Adipocyte (in vitro differentiated cells): ENCODE measurements around the gene TUBG1.

Experiments
- DNase-seq: peaks from one replicate; pipeline ENCODE4 v3.0.0-alpha.2; 2015; ENCODE audit warnings: low read depth
- H3K27me3 ChIP-seq: replicated peaks from 2 replicates; pipeline ENCODE4 v1.7.0; 2013; ENCODE audit warnings: mild to moderate bottlenecking, low read length, moderate library complexity; ENCODE audit not compliant: control insufficient read depth, insufficient read depth
- H3K36me3 ChIP-seq: 2 replicates; pipeline ENCODE4 v1.7.0; 2013; ENCODE audit warnings: low read length, mild to moderate bottlenecking, moderate library complexity; ENCODE audit not compliant: control insufficient read depth, insufficient read depth, severe bottlenecking
- H3K4me1 ChIP-seq: 2 replicates; pipeline ENCODE4 v1.7.0; 2013; ENCODE audit warnings: mild to moderate bottlenecking, low read length, moderate library complexity; ENCODE audit not compliant: control insufficient read depth, insufficient read depth
- H3K4me3 ChIP-seq: 2 replicates; pipeline ENCODE4 v1.7.0; 2013; ENCODE audit warnings: mild to moderate bottlenecking, low read length, moderate library complexity
- H3K9ac ChIP-seq: 2 replicates; pipeline ENCODE4 v1.7.0; 2013; ENCODE audit warnings: mild to moderate bottlenecking, low read length, moderate library complexity
- H3K9me3 ChIP-seq: 2 replicates; pipeline ENCODE4 v1.7.0; 2013; ENCODE audit warnings: mild to moderate bottlenecking, low read length, moderate library complexity; ENCODE audit not compliant: control insufficient read depth

The TUBG1 gene

GRCh38 chr17:42632949-42633444 lies 23.5 kb downstream of the TUBG1 start:
- Histone ChIP-seq H3K36me3 (no peaks in the 10 kb centered on the region), H3K27me3 (peaks cover 3% of the 10 kb centered on the region), H3K9me3 (no peaks in the 10 kb centered on the region), H3K4me1 (no peaks in the 10 kb centered on the region), H3K4me3 (no peak overlapping the region), H3K9ac (no peak overlapping the region)
- DNase-seq, result no peak

DNA sequence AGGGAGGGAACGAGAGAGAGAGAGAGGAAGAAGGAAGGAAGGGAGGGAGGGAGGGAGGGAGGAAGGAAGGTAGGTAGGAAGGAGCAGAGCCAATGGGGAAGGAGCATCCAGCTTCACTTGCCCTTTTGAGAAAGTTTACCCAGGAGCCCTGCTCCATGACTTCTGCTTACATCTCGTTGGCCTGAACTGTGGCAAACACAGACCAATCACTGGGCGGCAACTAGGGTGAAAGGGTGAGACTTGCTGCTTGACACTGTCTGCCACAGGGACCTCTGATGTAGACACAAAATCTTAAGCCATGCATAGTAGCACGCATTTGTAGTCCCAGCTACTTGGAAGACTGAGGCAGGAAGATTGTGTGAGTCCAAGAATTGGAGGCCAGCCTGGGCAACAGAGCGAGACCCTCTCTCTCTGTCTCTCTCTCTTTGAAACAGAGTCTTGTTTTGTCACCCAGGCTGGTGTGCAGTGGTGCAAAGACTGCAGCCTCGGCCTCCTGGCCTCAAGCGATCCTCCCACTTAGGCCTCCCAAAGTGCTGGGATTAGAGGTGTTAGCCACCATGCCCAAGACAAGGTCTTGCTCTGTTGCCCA lies 30.1 kb downstream of the TUBG1 start:
- Histone ChIP-seq H3K4me3 (no peak overlapping the region), H3K4me1 (no peaks in the 10 kb centered on the region), H3K9me3 (no peaks in the 10 kb centered on the region), H3K27me3 (peaks cover 8% of the 10 kb centered on the region), H3K9ac (no peak overlapping the region), H3K36me3 (no peaks in the 10 kb centered on the region)
- no peak for DNase-seq

- no peak overlapping the region for H3K9ac ChIP-seq
- H3K27me3 ChIP-seq, result peaks cover 8% of the 10 kb centered on the region
- no peaks in the 10 kb centered on the region for H3K36me3 ChIP-seq
- H3K4me1 ChIP-seq, result no peaks in the 10 kb centered on the region
- no peaks in the 10 kb centered on the region for H3K9me3 ChIP-seq
- DNase-seq, result no peak
- H3K4me3 ChIP-seq, result no peak overlapping the region
Observed at GRCh38 chr17:42640121-42640520, 30.6 kb downstream of the TUBG1 start.

- H3K9ac ChIP-seq, result no peak overlapping the region
- no peaks in the 10 kb centered on the region for H3K36me3 ChIP-seq
- H3K4me3 ChIP-seq, result no peak overlapping the region
- H3K4me1 ChIP-seq, result no peaks in the 10 kb centered on the region
- no peak for DNase-seq
- H3K27me3 ChIP-seq, result peaks cover 5% of the 10 kb centered on the region
- no peaks in the 10 kb centered on the region for H3K9me3 ChIP-seq
Observed at GRCh38 chr17:42642336-42642735, 32.9 kb downstream of the TUBG1 start.

DNA sequence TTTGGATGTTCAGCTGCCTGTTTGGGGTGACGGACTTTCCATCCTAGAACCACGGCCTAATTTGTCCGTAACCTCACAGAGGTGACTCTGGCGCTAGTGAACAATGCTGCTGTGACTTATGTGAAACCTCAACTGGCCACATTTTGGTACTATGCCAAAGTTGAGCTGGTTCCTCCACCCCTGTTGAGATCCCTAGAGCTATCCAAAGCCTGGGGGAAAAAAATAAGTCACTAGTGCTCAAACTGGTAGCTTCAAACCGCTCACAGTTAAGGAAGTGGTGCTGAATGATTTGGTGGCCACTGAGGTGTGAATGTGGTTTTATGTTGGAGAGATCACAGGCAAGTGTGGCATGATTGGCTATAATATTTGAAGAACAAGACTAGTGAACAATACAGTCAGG lies 38.3 kb downstream of the TUBG1 start:
- H3K9ac ChIP-seq, result no peak overlapping the region
- H3K9me3 ChIP-seq, result no peaks in the 10 kb centered on the region
- H3K4me1 ChIP-seq, result no peaks in the 10 kb centered on the region
- peaks cover under 1% of the 10 kb centered on the region for H3K27me3 ChIP-seq
- no peak overlapping the region for H3K4me3 ChIP-seq
- no peaks in the 10 kb centered on the region for H3K36me3 ChIP-seq
- no peak for DNase-seq

GRCh38 chr17:42651392-42651791 lies 41.9 kb downstream of the TUBG1 start:
- no peaks in the 10 kb centered on the region for H3K27me3 ChIP-seq
- peaks cover 12% of the 10 kb centered on the region for H3K4me1 ChIP-seq
- no peak overlapping the region for H3K4me3 ChIP-seq
- no peaks in the 10 kb centered on the region for H3K36me3 ChIP-seq
- no peak for DNase-seq
- no peak overlapping the region for H3K9ac ChIP-seq
- no peaks in the 10 kb centered on the region for H3K9me3 ChIP-seq

DNA sequence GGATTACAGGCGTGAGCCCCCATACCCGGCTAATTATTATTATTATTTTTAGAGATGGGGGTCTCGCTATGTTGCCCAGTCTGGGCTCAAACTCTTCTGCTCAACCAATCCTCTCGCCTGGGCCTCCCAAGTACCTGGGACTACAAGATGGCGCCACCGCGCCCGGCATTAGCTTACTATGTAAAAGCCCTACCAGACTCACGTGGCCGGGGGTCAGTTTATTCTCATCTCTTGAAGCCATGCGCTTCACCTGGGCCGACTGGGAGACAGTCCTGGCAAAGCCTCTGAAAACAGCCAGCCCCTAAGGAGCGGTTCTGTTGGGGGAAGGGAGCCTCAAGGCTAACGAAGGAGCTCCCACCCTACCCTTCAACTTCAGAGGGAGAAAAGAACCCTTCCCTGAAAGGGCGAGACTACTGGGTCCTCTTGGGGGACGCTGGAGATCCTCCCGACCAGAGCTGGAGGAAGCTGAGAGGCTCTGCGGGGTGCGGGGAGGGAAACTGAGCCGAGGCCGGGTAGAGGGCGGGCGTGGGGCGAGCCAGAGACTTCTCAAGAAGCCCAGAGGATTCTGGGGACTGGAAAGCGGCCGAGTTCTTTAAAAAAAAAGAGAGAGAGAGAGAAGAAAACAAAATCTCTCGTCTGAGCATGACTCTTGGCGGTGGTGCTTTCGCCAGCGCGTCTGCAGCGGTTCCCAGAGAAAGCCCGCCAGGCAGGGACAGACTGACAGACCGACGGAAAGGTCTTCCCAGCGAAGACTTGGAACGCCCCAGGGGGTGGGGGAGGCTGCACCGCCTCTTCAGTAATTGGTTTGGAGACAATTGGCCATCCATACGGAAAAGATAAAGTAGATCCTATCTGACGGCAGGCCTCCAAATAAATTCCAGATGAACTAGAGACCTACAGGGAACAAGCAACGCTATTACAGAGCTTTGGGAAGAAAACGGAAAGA lies 44.0 kb downstream of the TUBG1 start:
- H3K9me3 ChIP-seq, result no peaks in the 10 kb centered on the region
- H3K9ac ChIP-seq, result peak overlapping the region; percentile 89
- H3K27me3 ChIP-seq, result no peaks in the 10 kb centered on the region
- H3K4me1 ChIP-seq, result peaks cover 12% of the 10 kb centered on the region
- H3K4me3 ChIP-seq, result peak overlapping the region; percentile 81
- DNase-seq, result peak; percentile 90
- H3K36me3 ChIP-seq, result no peaks in the 10 kb centered on the region

DNA sequence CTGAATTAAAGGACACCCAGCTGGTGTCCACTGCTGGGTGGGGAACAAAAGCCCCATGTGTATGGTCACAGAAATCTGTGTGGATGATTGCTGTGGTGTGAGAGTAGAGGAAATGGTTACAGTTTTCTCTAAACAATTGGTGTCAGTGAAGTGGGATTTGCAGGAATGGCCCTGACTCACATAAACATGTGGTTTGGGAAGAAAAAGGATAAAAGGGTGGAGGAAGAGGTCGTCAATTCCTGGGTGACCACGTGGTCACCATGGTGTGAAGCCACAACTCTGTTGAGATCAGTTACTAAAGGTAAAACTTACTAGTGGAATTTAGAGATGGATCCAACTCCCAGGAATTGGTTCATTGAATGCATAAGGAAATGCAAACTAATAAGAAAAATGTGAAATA lies 46.0 kb downstream of the TUBG1 start:
- H3K36me3 ChIP-seq, result no peaks in the 10 kb centered on the region
- no peaks in the 10 kb centered on the region for H3K27me3 ChIP-seq
- no peak overlapping the region for H3K9ac ChIP-seq
- peaks cover 18% of the 10 kb centered on the region for H3K4me1 ChIP-seq
- H3K4me3 ChIP-seq, result no peak overlapping the region
- DNase-seq, result no peak
- no peaks in the 10 kb centered on the region for H3K9me3 ChIP-seq

DNA sequence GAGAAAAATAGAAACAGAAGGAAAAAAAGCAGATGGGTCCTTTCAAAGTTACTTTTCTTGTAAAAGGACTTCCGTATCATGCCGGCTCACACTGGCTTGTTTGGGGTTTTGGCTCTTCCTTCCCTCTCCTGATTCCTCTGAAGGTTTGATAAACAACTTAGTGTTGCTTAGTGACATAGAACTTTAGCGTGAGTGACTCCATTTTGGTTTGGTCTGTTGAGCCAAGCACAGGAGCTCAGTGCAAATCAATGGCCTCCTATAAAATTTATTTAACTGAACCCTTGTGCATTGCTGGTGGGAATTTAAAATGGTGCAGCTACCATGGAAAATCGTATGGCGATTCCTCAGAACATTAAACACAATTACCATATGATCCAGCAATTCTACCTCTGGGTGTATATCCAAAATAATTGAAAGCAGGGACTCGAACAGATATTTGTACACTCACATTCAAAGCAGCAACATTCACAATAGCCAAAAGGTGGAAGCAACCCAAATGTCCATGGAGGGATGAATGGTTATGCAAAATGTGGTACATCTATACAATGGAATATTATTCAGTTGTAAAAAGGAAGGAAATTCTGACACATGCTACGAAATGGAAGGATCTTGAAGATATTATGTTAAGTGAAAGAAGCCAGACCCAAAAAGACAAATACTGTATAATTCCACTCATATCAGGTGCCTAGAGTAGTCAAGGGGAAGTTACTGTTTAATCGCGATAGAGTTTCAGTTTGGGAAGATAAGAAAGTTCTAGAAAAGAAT lies 48.5 kb downstream of the TUBG1 start:
- Histone ChIP-seq H3K27me3 (no peaks in the 10 kb centered on the region), H3K4me3 (no peak overlapping the region), H3K9me3 (no peaks in the 10 kb centered on the region), H3K36me3 (peaks cover 4% of the 10 kb centered on the region), H3K4me1 (peaks cover 26% of the 10 kb centered on the region), H3K9ac (no peak overlapping the region)
- no peak for DNase-seq

DNA sequence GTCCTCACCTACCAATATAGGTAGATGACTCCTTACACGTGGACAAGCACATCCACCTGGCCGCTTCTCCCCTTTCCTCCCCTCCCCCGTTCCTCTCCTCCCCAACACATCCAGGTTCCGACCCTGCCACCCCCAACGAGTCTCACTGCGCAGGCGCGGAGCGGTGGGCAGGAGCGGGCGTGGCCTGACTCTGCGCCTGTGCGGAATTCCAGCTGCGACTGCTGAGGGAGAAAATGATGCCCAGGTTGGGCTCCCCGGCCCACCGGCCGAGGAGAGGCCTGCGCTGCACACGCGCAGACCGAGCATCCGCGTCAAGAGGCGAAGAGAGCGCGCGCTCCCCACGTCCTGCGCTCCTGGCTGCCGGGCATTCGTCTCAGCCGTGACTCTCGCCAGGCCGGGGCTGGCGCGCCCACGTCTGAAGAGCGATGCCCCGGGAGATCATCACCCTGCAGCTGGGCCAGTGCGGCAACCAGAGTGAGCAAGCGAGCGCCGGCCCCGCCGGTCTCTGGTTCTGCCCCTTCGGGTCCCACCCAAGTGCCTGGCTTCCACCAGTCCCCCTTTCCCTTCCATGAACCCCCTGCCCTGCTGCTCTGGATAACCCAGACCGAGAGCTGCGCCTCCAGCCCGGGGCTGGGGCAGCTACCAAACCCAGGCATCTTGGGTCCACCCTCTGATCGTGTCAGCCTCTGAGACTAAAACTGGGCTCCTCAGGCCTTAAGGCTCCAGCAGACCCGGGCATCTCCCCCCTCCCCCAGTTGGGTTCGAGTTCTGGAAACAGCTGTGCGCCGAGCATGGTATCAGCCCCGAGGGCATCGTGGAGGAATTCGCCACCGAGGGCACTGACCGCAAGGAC lies 49.8 kb downstream of the TUBG1 start, which contains the start of gene TUBG2:
TSS of gene TUBG2 (plus strand) at position 206 of the 853 bp plus-strand sequence. CDS start at position 426, 220 bp downstream.
- H3K9me3 ChIP-seq, result no peaks in the 10 kb centered on the region
- peak; percentile 94 for DNase-seq
- peak within 1 kb of the TSS; percentile 86 for H3K9ac ChIP-seq
- H3K4me1 ChIP-seq, result peaks cover 14% of the 10 kb centered on the region
- H3K36me3 ChIP-seq, result peaks cover 9% of the 10 kb centered on the region
- H3K27me3 ChIP-seq, result no peaks in the 10 kb centered on the region
- peak within 1 kb of the TSS; percentile 88 for H3K4me3 ChIP-seq
